ENCODE results near the gene TNS1. TPM values are rescaled to one million over a fixed set of nuclear protein-coding genes. Genes with fewer than 3 reads are reported as not detected.

TNS1 gene
- total and polyA plus RNA-seq, 2 donors (not counting 1 experiment from before 2014, with no cell fraction given) = 0.10 to 0.86 TPM

- Histone ChIP-seq H2AFZ (ENCODE audit: insufficient read depth, low read depth, low read length, poor library complexity, severe bottlenecking) (no peak overlapping the region), H3K27ac (ENCODE audit: low read length in 2 of 2) (no peak overlapping the region), H3K79me2 (ENCODE audit: control insufficient read depth, insufficient read depth, low read length) (no peaks in the 10 kb centered on the region), H3K4me3 (ENCODE audit: control extremely low read depth in 1 of 5, extremely low read depth in 1 of 5, insufficient read depth in 1 of 5, low read depth in 2 of 5, low read length in 4 of 5) (no peak overlapping the region), H3K4me2 (replicated peaks; ENCODE audit: low read depth, low read length, poor library complexity, severe bottlenecking) (no peak overlapping the region), H3K9ac (ENCODE audit: low read length) (no peak overlapping the region), H3K4me1 (ENCODE audit: control insufficient read depth in 2 of 2, insufficient read depth in 2 of 2, low read length in 2 of 2) (peaks cover 13 to 22% of the 10 kb centered on the region in 2 donors), H3K9me3 (ENCODE audit: control extremely low read depth in 1 of 3, control insufficient read depth in 2 of 3, insufficient read depth in 1 of 3, low read length in 2 of 3) (peaks cover 0 to 4% (median 0%) of the 10 kb centered on the region in 3 donors), H4K20me1 (ENCODE audit: control insufficient read depth, insufficient read depth, low read length, poor library complexity, severe bottlenecking) (no peaks in the 10 kb centered on the region), H3K27me3 (replicated peaks in 1 of 4; ENCODE audit: control extremely low read depth in 1 of 4, control insufficient read depth in 3 of 4, insufficient read depth in 4 of 4, low read length in 3 of 4) (peaks cover 0 to 2% (median 0%) of the 10 kb centered on the region in 4 experiments), H3K36me3 (replicated peaks in 1 of 2; ENCODE audit: control extremely low read depth in 1 of 2, control insufficient read depth in 1 of 2, extremely low read depth in 1 of 2, insufficient read depth in 2 of 2, low read length in 1 of 2) (no peaks in the 10 kb centered on the region)
- CTCF ChIA-PET = interaction anchor here (4.9 kb wide), 1 partner anchor 12 kb away, joined by 32 read pairs; no protein-coding TSS in a partner anchor
- POLR2A ChIA-PET = no interaction called here
- H3K4me3 Mint-ChIP-seq = no peak overlapping the region
- peaks cover 6% of the 10 kb centered on the region for H3K27me3 Mint-ChIP-seq
- 89% methylated on average over 4 of the region's 4 CpGs for WGBS (ENCODE audit: insufficient coverage)
- H3K4me1 Mint-ChIP-seq = peaks cover 15% of the 10 kb centered on the region
- TF ChIP-seq CTCF (IDR thresholded peaks at IDR 0.05) = no peak
- TF ChIP-seq EZH2 (IDR thresholded peaks at IDR 0.05; ENCODE audit: borderline replicate concordance, insufficient read depth, low read depth, low read length, poor library complexity, severe bottlenecking) = no peak
- ATAC-seq (ENCODE audit: low read depth) = no peak
- intact Hi-C loops (cut with micrococcal nuclease) = no loop called here
- no peaks in the 10 kb centered on the region for H3K9me3 Mint-ChIP-seq (ENCODE audit: insufficient read depth)
- no peak overlapping the region for H3K27ac Mint-ChIP-seq
- no peak for DNase-seq
Observed at GRCh38 chr2:217802266-217802665, 200.5 kb downstream of the TNS1 start.

DNA sequence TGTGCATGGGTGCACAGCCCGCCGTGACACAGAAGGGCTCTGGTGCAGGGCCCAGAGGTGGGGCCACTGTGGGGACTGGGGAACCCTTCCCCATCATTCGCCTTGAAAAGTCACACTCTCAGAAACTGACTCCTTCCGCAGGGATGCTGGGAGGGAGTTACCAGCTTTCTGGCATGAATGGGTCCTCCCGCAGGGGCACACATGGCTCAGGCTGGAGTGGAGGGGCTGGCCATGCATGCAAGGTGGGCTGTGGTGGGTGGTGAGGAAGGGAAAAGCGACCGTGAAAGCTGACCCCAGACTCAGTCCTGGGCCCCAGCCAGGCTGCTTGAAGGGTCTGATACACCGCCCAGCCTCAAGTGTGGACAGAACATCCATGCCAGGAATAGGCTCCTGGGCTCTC lies 201.1 kb downstream of the TNS1 start:
- ATAC-seq (ENCODE audit: low read depth) = no peak
- H3K36me3 ChIP-seq (replicated peaks in 1 of 2; ENCODE audit: control extremely low read depth in 1 of 2, control insufficient read depth in 1 of 2, extremely low read depth in 1 of 2, insufficient read depth in 2 of 2, low read length in 1 of 2) = no peaks in the 10 kb centered on the region

More for the DNA sequence above, 201.1 kb downstream of the TNS1 start:
- no peak overlapping the region for H3K27ac Mint-ChIP-seq
- Histone ChIP-seq H3K27me3 (replicated peaks in 1 of 4; ENCODE audit: control extremely low read depth in 1 of 4, control insufficient read depth in 3 of 4, insufficient read depth in 4 of 4, low read length in 3 of 4) (peaks cover 0 to 2% (median 0%) of the 10 kb centered on the region in 4 experiments), H3K9me3 (ENCODE audit: control extremely low read depth in 1 of 3, control insufficient read depth in 2 of 3, insufficient read depth in 1 of 3, low read length in 2 of 3) (peaks cover 0 to 4% (median 0%) of the 10 kb centered on the region in 3 donors), H3K79me2 (ENCODE audit: control insufficient read depth, insufficient read depth, low read length) (no peaks in the 10 kb centered on the region), H3K27ac (ENCODE audit: low read length in 2 of 2) (no peak overlapping the region), H3K4me3 (ENCODE audit: control extremely low read depth in 1 of 5, extremely low read depth in 1 of 5, insufficient read depth in 1 of 5, low read depth in 2 of 5, low read length in 4 of 5) (no peak overlapping the region), H4K20me1 (ENCODE audit: control insufficient read depth, insufficient read depth, low read length, poor library complexity, severe bottlenecking) (no peaks in the 10 kb centered on the region), H3K9ac (ENCODE audit: low read length) (no peak overlapping the region), H3K4me2 (replicated peaks; ENCODE audit: low read depth, low read length, poor library complexity, severe bottlenecking) (no peak overlapping the region), H2AFZ (ENCODE audit: insufficient read depth, low read depth, low read length, poor library complexity, severe bottlenecking) (no peak overlapping the region), H3K4me1 (ENCODE audit: control insufficient read depth in 2 of 2, insufficient read depth in 2 of 2, low read length in 2 of 2) (peaks cover 13 to 24% of the 10 kb centered on the region in 2 donors)
- 92% methylated on average over 8 of the region's 8 CpGs for WGBS (ENCODE audit: insufficient coverage)
- H3K9me3 Mint-ChIP-seq (ENCODE audit: insufficient read depth) = no peaks in the 10 kb centered on the region
- ChIA-PET CTCF (no interaction called here), POLR2A (no interaction called here)
- H3K27me3 Mint-ChIP-seq = peaks cover 2% of the 10 kb centered on the region
- no peak for DNase-seq
- intact Hi-C loops (cut with micrococcal nuclease) = no loop called here
- no peak overlapping the region for H3K4me3 Mint-ChIP-seq
- TF ChIP-seq CTCF (IDR thresholded peaks at IDR 0.05) = no peak
- TF ChIP-seq EZH2 (IDR thresholded peaks at IDR 0.05; ENCODE audit: borderline replicate concordance, insufficient read depth, low read depth, low read length, poor library complexity, severe bottlenecking) = no peak
- H3K4me1 Mint-ChIP-seq = peaks cover 18% of the 10 kb centered on the region

Data from B cell (primary cell).